ENCODE data around the gene DDX42. TPM values are rescaled to one million over a fixed set of nuclear protein-coding genes. Genes with fewer than 3 reads are reported as not detected.

The DDX42 gene
- total RNA-seq, 1 donor from 2014 or later = 125 TPM

- Histone ChIP-seq H3K4me2 (ENCODE audit: low read length) (peak within 1 kb of the TSS; percentile 92), H3K4me1 (ENCODE audit: insufficient read depth, low read length) (peaks cover 18% of the 10 kb centered on the region), H3K4me3 (ENCODE audit: insufficient read depth, low read depth, low read length) (peak within 1 kb of the TSS; percentile 96), H3K27me3 (ENCODE audit: insufficient read depth, low read length) (no peaks in the 10 kb centered on the region), H4K20me1 (ENCODE audit: insufficient read depth, low read length) (peaks cover 65% of the 10 kb centered on the region), H3K9me3 (ENCODE audit: insufficient read depth, low read depth, low read length) (no peaks in the 10 kb centered on the region), H3K27ac (ENCODE audit: low read depth, low read length) (peak within 1 kb of the TSS; percentile 94), H3K79me2 (ENCODE audit: insufficient read depth, low read length) (peaks cover 81% of the 10 kb centered on the region), H3K9ac (ENCODE audit: low read length) (peak within 1 kb of the TSS; percentile 85), H3K36me3 (ENCODE audit: insufficient read depth, low read length) (peaks cover 68% of the 10 kb centered on the region), H2AFZ (ENCODE audit: low read depth, low read length) (peak within 1 kb of the TSS; percentile 71)
- Mint-ChIP-seq H3K27ac (ENCODE audit: unreplicated experiment) (peak within 1 kb of the TSS; percentile 100), H3K27me3 (ENCODE audit: low read depth, unreplicated experiment) (no peaks in the 10 kb centered on the region), H3K36me3 (ENCODE audit: low read depth, unreplicated experiment) (peaks cover 51% of the 10 kb centered on the region), H3K4me1 (ENCODE audit: low read depth, unreplicated experiment) (peaks cover 14% of the 10 kb centered on the region), H3K4me3 (ENCODE audit: unreplicated experiment) (peak within 1 kb of the TSS; percentile 98), H3K9me3 (ENCODE audit: unreplicated experiment) (no peaks in the 10 kb centered on the region)
- DNase-seq (ENCODE audit: low read depth) = peak; percentile 90
- no peak for FAIRE-seq
- TF ChIP-seq CTCF (IDR thresholded peaks at IDR 0.05; ENCODE audit: insufficient read depth, low read depth, low read length) = peak; percentile 19
- no peak for TF ChIP-seq EZH2 (IDR thresholded peaks at IDR 0.05; ENCODE audit: insufficient read depth, low read length)
Measured at GRCh38 chr17:63827002-63827800, 53.2 kb downstream of the DDX42 start, which contains the start of the genes FTSJ3 and PSMC5. Gene FTSJ3 (minus strand): TSS chr17:63827663. CDS start chr17:63826902, 761 bp downstream. Gene PSMC5 (plus strand): TSS chr17:63827431. CDS start chr17:63827491, 60 bp downstream.

- peaks cover 68% of the 10 kb centered on the region for H3K36me3 ChIP-seq (ENCODE audit: insufficient read depth, low read length)
- DNase-seq (ENCODE audit: low read depth) (no peak), FAIRE-seq (no peak)
- peak overlapping the region; percentile 100 for H3K27ac Mint-ChIP-seq (ENCODE audit: unreplicated experiment)
- H3K27ac ChIP-seq (ENCODE audit: low read depth, low read length) = peak overlapping the region; percentile 94
- H3K4me3 ChIP-seq (ENCODE audit: insufficient read depth, low read depth, low read length) = peak overlapping the region; percentile 96
- H3K4me1 Mint-ChIP-seq (ENCODE audit: low read depth, unreplicated experiment) = peaks cover 14% of the 10 kb centered on the region
- no peaks in the 10 kb centered on the region for H3K9me3 ChIP-seq (ENCODE audit: insufficient read depth, low read depth, low read length)
- no peaks in the 10 kb centered on the region for H3K9me3 Mint-ChIP-seq (ENCODE audit: unreplicated experiment)
- peaks cover 64% of the 10 kb centered on the region for H4K20me1 ChIP-seq (ENCODE audit: insufficient read depth, low read length)
- H3K36me3 Mint-ChIP-seq (ENCODE audit: low read depth, unreplicated experiment) = peaks cover 47% of the 10 kb centered on the region
- H2AFZ ChIP-seq (ENCODE audit: low read depth, low read length) = peak overlapping the region; percentile 71
- H3K4me3 Mint-ChIP-seq (ENCODE audit: unreplicated experiment) = peak overlapping the region; percentile 98
- peaks cover 18% of the 10 kb centered on the region for H3K4me1 ChIP-seq (ENCODE audit: insufficient read depth, low read length)
- H3K4me2 ChIP-seq (ENCODE audit: low read length) = peak overlapping the region; percentile 92
- H3K27me3 ChIP-seq (ENCODE audit: insufficient read depth, low read length) = no peaks in the 10 kb centered on the region
- no peaks in the 10 kb centered on the region for H3K27me3 Mint-ChIP-seq (ENCODE audit: low read depth, unreplicated experiment)
- TF ChIP-seq CTCF (IDR thresholded peaks at IDR 0.05; ENCODE audit: insufficient read depth, low read depth, low read length) (no peak), EZH2 (IDR thresholded peaks at IDR 0.05; ENCODE audit: insufficient read depth, low read length) (no peak)
- peak overlapping the region; percentile 85 for H3K9ac ChIP-seq (ENCODE audit: low read length)
- peaks cover 75% of the 10 kb centered on the region for H3K79me2 ChIP-seq (ENCODE audit: insufficient read depth, low read length)
Measured at GRCh38 chr17:63827801-63828221, 53.8 kb downstream of the DDX42 start.
